A549 (cell line): ENCODE data around the gene SLC16A5.

ENCODE experiments used
- CEBPB ChIP-seq, 2 experiments: fragments of >200 bp in 1 of 2; sonication (Bioruptor Twin) in 1 of 2; formaldehyde crosslinking in 1 of 2; IDR thresholded peaks; 2 replicates each; pipeline ENCODE4 v1.6.1; 2012 to 2016
- CTCF ChIP-seq: fragments of >200 bp; sonication (Bioruptor Twin); formaldehyde crosslinking; IDR thresholded peaks from 3 replicates; pipeline ENCODE4 v1.5.1; 2016
- MYC ChIP-seq: IDR thresholded peaks from 2 replicates; pipeline ENCODE4 v1.6.1; 2012; ENCODE audit warnings: mild to moderate bottlenecking, inconsistent platforms, low read length, improper control_type of control experiment, borderline replicate concordance
- NFE2L2 ChIP-seq: fragments of 150-350 bp; conservative IDR thresholded peaks from 2 replicates; pipeline ENCODE4 v1.6.1; 2014; ENCODE audit warnings: low read length
- REST ChIP-seq: fragments of 200-600 bp; sonication (generic); IDR thresholded peaks from 2 replicates; pipeline ENCODE4 v1.6.1; 2016; ENCODE audit warnings: antibody characterized with exemption, mild to moderate bottlenecking, moderate library complexity
- USF2 ChIP-seq: fragments of 450-650 bp; IDR thresholded peaks from 2 replicates; pipeline ENCODE4 v1.6.1; 2014; ENCODE audit warnings: antibody characterized with exemption
- ZFP36 ChIP-seq: fragments of 450-650 bp; IDR thresholded peaks from 2 replicates; pipeline ENCODE4 v1.6.1; 2014; ENCODE audit warnings: borderline replicate concordance; ENCODE audit not compliant: partially characterized antibody

GRCh38 chr17:75064460-75064859 lies 23.3 kb upstream of the SLC16A5 start:
- TF ChIP-seq CTCF: no peak
- TF ChIP-seq ZFP36: no peak
- no peak for TF ChIP-seq CEBPB (IDR thresholded peaks at IDR 0.05)
- no peak for TF ChIP-seq USF2
- TF ChIP-seq NFE2L2: no peak
- TF ChIP-seq MYC: no peak
- no peak for TF ChIP-seq REST
